GM10266 (cell line): ENCODE measurements around the gene HSPA12A.

Experiments used
- DNase-seq: peaks from one replicate; pipeline ENCODE4 v3.0.0; 2012; ENCODE audit errors: extremely low spot score
- TF ChIP-seq, protein P1 (sequence below): IDR thresholded peaks from 2 replicates; pipeline ENCODE4 v1.5.1; 2012; ENCODE audit warnings: mild to moderate bottlenecking, low read depth; ENCODE audit not compliant: control insufficient read depth, insufficient read depth; ENCODE audit errors: missing control alignments

HSPA12A gene

DNA sequence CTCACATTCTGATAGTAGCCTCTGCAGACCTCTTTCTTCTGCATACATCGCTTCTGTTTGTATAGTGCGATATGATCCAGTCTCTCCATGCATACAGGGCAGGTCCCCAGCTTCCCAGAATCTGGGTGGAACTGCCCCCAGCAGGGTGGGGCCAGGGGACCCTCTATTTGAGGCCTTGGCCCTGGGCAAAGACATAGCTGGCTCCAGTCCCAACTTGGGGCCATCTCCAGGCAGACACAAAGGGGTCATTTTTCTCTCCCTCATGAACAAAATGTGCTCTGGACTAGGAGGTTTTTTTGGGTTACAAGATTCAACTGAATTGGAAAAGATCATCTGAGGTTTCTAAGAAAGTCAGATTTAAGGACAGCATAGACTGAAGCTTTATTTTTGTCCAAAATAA is 21.1 kb upstream of the HSPA12A start:
- DNase-seq = no peak
- TF ChIP-seq, protein P1, sequence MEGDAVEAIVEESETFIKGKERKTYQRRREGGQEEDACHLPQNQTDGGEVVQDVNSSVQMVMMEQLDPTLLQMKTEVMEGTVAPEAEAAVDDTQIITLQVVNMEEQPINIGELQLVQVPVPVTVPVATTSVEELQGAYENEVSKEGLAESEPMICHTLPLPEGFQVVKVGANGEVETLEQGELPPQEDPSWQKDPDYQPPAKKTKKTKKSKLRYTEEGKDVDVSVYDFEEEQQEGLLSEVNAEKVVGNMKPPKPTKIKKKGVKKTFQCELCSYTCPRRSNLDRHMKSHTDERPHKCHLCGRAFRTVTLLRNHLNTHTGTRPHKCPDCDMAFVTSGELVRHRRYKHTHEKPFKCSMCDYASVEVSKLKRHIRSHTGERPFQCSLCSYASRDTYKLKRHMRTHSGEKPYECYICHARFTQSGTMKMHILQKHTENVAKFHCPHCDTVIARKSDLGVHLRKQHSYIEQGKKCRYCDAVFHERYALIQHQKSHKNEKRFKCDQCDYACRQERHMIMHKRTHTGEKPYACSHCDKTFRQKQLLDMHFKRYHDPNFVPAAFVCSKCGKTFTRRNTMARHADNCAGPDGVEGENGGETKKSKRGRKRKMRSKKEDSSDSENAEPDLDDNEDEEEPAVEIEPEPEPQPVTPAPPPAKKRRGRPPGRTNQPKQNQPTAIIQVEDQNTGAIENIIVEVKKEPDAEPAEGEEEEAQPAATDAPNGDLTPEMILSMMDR = no peak

DNA sequence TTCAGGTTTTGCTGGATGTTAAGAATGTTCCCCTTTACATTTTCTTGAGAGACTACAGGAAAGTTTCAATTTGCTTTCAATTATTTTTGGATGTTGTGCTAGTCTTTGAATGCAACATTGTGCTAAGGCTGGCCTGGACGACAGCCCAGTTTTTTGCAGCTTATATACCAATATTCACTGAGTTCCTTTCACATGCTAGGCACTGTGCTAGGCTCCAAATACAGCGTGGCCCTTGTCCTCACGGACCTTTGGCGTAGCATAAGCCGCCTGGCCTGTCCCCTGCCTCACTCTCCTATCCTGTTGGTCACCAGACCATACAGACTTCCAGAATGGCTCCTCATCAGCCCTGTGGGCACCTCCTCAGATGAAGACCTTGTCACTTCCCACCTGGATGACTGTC is 19.5 kb upstream of the HSPA12A start:
- no peak for DNase-seq
- TF ChIP-seq, protein P1 = no peak

DNA sequence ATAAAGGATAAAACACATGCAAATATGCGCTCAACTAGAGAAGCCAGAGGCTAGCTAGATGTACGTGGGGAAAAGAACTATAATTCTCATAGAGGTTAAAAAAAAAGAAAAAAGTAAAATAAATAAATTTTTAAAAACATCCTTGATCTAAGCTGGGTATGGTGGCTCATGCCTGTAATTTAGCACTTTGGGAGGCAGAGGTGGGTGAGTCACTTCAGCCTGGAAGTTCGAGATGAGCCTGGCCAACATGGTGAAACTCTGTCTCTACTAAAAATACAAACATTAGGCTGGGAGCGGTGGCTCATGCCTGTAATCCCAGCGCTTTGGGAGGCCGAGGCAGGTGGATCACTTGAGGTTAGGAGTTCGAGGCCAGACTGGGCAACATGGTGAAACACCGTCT is 18.6 kb upstream of the HSPA12A start:
- TF ChIP-seq, protein P1 = no peak
- no peak for DNase-seq

DNA sequence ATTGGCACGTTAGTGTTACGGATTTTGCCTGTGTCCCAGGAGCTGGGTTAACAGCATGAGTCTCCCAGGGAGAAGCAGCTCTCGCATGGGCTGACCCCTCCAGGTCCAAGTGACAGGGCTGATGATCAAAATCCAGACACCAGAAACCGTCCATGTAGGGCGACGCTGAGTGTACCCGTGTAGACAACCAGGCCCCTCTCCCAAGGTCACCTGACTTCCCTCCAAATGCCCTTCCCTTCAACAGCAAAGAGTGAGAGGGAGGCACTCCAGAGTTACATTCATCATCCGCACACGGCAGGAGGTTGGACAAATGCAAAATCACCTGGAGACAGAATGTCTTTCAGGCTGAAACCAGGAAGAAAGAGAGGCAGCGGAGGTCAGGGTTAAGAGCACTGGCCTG is 14.9 kb upstream of the HSPA12A start:
- DNase-seq = no peak
- TF ChIP-seq, protein P1 = no peak

DNA sequence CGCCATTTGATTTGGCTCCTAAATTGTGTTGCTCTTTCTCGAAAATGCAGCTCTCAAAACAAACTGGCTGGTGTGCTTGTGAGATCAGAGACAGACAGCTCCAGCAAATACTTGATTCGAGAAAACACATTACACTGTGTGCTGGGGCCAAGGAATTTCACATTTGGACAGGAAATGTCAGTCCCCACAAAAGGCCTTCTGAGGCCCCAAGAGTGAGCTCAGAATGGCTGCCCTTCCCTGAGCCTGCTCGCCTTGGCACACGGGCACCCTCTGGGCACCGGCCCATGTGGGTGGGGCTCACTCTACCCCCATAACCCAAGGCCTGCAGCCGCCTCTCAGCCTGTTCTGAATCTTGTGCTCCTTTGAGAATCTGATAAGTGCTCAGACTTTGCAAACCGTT is 13.9 kb upstream of the HSPA12A start:
- TF ChIP-seq, protein P1 = no peak
- DNase-seq = no peak

DNA sequence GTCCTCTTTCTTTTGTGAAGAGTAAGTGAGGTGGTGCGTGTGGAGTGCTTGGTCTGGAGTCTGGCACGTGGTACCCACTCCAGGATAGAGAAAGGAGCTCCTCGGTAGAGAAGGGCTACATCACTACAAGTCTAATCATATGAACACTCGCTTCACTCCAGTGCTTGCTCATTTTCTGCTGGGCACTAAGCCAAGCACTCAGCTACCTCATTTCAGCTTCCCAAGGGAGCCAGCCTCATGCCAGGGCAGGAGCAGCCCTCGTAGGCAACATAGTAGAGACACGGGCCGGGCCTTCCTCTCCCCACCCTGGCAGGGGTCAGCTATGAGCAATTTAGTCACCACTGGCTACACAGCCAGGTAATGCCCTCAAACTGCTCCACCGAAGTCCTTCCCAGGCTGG is 11.4 kb upstream of the HSPA12A start:
- no peak for DNase-seq

DNA sequence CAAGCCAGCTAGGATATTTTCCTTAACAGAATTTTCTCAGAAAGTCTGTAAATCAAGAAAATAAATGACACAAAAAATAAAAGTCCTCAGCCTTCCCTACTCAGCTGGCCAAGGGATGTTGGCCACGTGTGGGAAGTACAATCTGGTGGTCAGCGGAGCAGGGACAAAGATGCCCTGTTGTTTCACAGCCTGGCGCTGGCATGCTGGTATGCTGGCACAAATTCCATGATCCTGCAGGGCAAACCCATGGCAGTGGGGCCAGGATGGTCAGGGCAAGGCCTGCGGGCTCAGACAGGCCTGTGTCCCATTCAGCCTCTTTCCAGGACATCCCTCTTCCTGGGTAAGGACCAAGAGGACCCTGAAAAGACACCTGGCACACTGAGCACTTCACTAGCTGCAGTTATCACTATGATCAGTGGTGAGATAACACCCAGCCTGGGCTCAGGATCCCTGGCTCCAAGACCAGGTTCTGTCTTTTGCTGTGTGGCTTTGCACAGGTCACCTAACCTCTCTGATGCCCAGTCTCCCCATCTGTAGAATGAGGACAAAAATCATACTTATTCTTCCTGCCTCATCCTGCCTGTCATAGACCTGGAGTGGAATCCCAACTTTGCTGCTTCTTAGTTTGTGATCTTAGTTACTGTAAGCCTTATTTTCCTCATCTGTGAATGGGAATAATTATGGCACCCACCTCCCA is 10.8 kb upstream of the HSPA12A start:
- TF ChIP-seq, protein P1 = no peak
- DNase-seq = no peak

More for the DNA sequence above, 11.4 kb upstream of the HSPA12A start:
- TF ChIP-seq, protein P1 = no peak
